ENCODE results near the gene KCNK7.

KCNK7 gene

GRCh38 chr11:65592858-65593517 is 2.6 kb downstream of the KCNK7 start:
- peak overlapping the region in 12 of 21 experiments; percentile 11 to 73 (median 45) for H3K27ac ChIP-seq
- H3K4me3 ChIP-seq = peak overlapping the region in 1 of 7 experiments; percentile 21

- peak overlapping the region in 11 of 21 experiments; percentile 16 to 73 (median 45) for H3K27ac ChIP-seq
- H3K4me3 ChIP-seq = peak overlapping the region in 1 of 7 experiments; percentile 21
Observed at GRCh38 chr11:65591939-65592857, 3.4 kb downstream of the KCNK7 start.

GRCh38 chr11:65590240-65590738 is 5.3 kb downstream of the KCNK7 start:
- Histone ChIP-seq H3K4me3 (no peak overlapping the region), H3K27ac (no peak overlapping the region)

- peak overlapping the region in 3 of 21 experiments; percentile 11 to 84 (median 72) for H3K27ac ChIP-seq
- no peak overlapping the region for H3K4me3 ChIP-seq
Observed at GRCh38 chr11:65589444-65590239, 6.0 kb downstream of the KCNK7 start.

- Histone ChIP-seq H3K4me3 (no peak overlapping the region), H3K27ac (peak overlapping the region in 20 of 21 experiments; percentile 17 to 86 (median 68))
Observed at GRCh38 chr11:65588199-65589054, 7.2 kb downstream of the KCNK7 start.

GRCh38 chr11:65586676-65587075 is 8.9 kb downstream of the KCNK7 start:
- peak overlapping the region in 16 of 21 experiments; percentile 17 to 86 (median 73) for H3K27ac ChIP-seq
- H3K4me3 ChIP-seq = peak overlapping the region in 1 of 7 experiments; percentile 5

GRCh38 chr11:65586247-65586630 is 9.4 kb downstream of the KCNK7 start:
- H3K4me3 ChIP-seq = no peak overlapping the region

GRCh38 chr11:65585396-65586246 is 10.0 kb downstream of the KCNK7 start:
- no peak overlapping the region for H3K4me3 ChIP-seq

More at GRCh38 chr11:65586247-65586630, 9.4 kb downstream of the KCNK7 start:
- peak overlapping the region in 11 of 21 experiments; percentile 14 to 86 (median 78) for H3K27ac ChIP-seq

GRCh38 chr11:65584723-65585171 is 10.9 kb downstream of the KCNK7 start:
- Histone ChIP-seq H3K27ac (peak overlapping the region in 1 of 21 experiments; percentile 60), H3K4me3 (no peak overlapping the region)

More at GRCh38 chr11:65585396-65586246, 10.0 kb downstream of the KCNK7 start:
- peak overlapping the region in 6 of 21 experiments; percentile 14 to 86 (median 80) for H3K27ac ChIP-seq

- peak overlapping the region in 2 of 21 experiments; percentile 16 to 60 for H3K27ac ChIP-seq
Observed at GRCh38 chr11:65584106-65584505, 11.5 kb downstream of the KCNK7 start.

GRCh38 chr11:65583589-65583988 is 12.0 kb downstream of the KCNK7 start:
- Histone ChIP-seq H3K4me3 (no peak overlapping the region), H3K27ac (peak overlapping the region in 2 of 21 experiments; percentile 3 to 16)

More at GRCh38 chr11:65584106-65584505, 11.5 kb downstream of the KCNK7 start:
- no peak overlapping the region for H3K4me3 ChIP-seq

- Histone ChIP-seq H3K27ac (peak overlapping the region in 1 of 21 experiments; percentile 3), H3K4me3 (no peak overlapping the region)
Observed at GRCh38 chr11:65581928-65582327, 13.7 kb downstream of the KCNK7 start.

- Histone ChIP-seq H3K4me3 (no peak overlapping the region), H3K27ac (peak overlapping the region in 1 of 21 experiments; percentile 9)
Observed at GRCh38 chr11:65580756-65581155, 14.8 kb downstream of the KCNK7 start.

GRCh38 chr11:65580031-65580692 is 15.4 kb downstream of the KCNK7 start:
- Histone ChIP-seq H3K4me3 (no peak overlapping the region), H3K27ac (no peak overlapping the region)

- H3K27ac ChIP-seq = peak overlapping the region in 2 of 21 experiments; percentile 21 to 95
Observed at GRCh38 chr11:65579291-65579690, 16.3 kb downstream of the KCNK7 start.

GRCh38 chr11:65578667-65579066 is 16.9 kb downstream of the KCNK7 start:
- Histone ChIP-seq H3K27ac (peak overlapping the region in 12 of 21 experiments; percentile 21 to 99 (median 94)), H3K4me3 (no peak overlapping the region)

More at GRCh38 chr11:65579291-65579690, 16.3 kb downstream of the KCNK7 start:
- H3K4me3 ChIP-seq = no peak overlapping the region

- Histone ChIP-seq H3K4me3 (peak overlapping the region in 4 of 7 experiments; percentile 70 to 73 (median 71)), H3K27ac (peak overlapping the region in 20 of 21 experiments; percentile 84 to 99 (median 94))
Observed at GRCh38 chr11:65578134-65578533, 17.5 kb downstream of the KCNK7 start.
